Muscle layer of colon (tissue), 2 donors: ENCODE measurements around the gene ATF5.
A peak's percentile ranks its signal among the peaks of the same experiment; 100 is the strongest.

Source experiments
- H3K27ac ChIP-seq: one replicate; pipeline ENCODE4 v1.7.0; 2013; ENCODE audit warnings: low read depth, mild to moderate bottlenecking, low read length, moderate library complexity
- H3K27me3 ChIP-seq, 2 donors: one replicate each; pipeline ENCODE4 v1.7.0; 2013; ENCODE audit warnings: low read length in 2 of 2, mild to moderate bottlenecking in 2 of 2; ENCODE audit not compliant: insufficient read depth in 2 of 2, control insufficient read depth in 1 of 2
- H3K36me3 ChIP-seq: one replicate; pipeline ENCODE4 v1.7.0; 2013; ENCODE audit warnings: mild to moderate bottlenecking, low read length; ENCODE audit not compliant: insufficient read depth
- H3K4me1 ChIP-seq: one replicate; pipeline ENCODE4 v1.7.0; 2013; ENCODE audit warnings: mild to moderate bottlenecking, low read length; ENCODE audit not compliant: insufficient read depth
- H3K4me3 ChIP-seq, 2 donors: one replicate each; pipeline ENCODE4 v1.7.0; 2013; ENCODE audit warnings: low read length in 2 of 2, low read depth in 1 of 2, mild to moderate bottlenecking in 1 of 2, moderate library complexity in 1 of 2
- H3K9ac ChIP-seq: one replicate; pipeline ENCODE4 v1.7.0; 2013; ENCODE audit warnings: low read length
- H3K9me3 ChIP-seq: one replicate; pipeline ENCODE4 v1.7.0; 2013; ENCODE audit warnings: mild to moderate bottlenecking, low read length
- donor health status: abdominal sarcoma.
- donor health status: Adenocarcinoma of cecum.

The ATF5 gene, protein sequence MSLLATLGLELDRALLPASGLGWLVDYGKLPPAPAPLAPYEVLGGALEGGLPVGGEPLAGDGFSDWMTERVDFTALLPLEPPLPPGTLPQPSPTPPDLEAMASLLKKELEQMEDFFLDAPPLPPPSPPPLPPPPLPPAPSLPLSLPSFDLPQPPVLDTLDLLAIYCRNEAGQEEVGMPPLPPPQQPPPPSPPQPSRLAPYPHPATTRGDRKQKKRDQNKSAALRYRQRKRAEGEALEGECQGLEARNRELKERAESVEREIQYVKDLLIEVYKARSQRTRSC

DNA sequence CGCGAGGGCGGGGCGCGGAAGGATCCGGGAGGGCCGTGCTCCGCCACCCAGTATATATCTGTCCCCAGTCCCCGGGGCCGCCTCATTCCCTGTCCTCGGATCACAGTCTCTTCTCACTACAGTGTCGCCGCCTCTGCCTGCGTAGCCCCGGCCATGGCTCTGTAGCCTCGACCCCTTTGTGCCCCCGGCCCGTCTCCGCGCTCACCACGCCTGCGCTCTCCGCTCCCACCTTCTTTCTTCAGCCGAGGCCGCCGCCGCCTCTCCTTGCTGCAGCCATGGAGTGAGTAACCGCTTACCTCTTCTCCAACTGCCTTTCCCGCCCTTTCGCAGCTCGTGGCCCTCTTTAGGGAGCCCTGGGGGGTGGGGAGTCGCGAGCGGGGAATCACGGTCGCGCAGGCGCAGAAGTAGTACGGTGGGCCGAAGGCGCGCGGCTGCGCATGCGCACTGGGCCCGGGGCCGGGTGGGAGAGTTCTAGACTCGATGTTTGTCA lies at the start of gene ATF5, which contains the start of gene NUP62:
TSS of gene ATF5 (plus strand) at position 85 of the 490 bp plus-strand sequence. CDS start 1,646 bp downstream, outside the sequence.
TSS of gene NUP62 (minus strand) at position 384 of the 490 bp plus-strand sequence. CDS start 19,697 bp downstream, outside the sequence.
- Histone ChIP-seq H3K27me3 (no peaks in the 10 kb centered on the region), H3K36me3 (peaks cover 26% of the 10 kb centered on the region), H3K4me1 (peaks cover 14% of the 10 kb centered on the region), H3K27ac (peak within 1 kb of the TSS; percentile 98), H3K4me3 (peak within 1 kb of the TSS; percentile 73 to 95), H3K9me3 (no peaks in the 10 kb centered on the region), H3K9ac (peak within 1 kb of the TSS; percentile 46)

DNA sequence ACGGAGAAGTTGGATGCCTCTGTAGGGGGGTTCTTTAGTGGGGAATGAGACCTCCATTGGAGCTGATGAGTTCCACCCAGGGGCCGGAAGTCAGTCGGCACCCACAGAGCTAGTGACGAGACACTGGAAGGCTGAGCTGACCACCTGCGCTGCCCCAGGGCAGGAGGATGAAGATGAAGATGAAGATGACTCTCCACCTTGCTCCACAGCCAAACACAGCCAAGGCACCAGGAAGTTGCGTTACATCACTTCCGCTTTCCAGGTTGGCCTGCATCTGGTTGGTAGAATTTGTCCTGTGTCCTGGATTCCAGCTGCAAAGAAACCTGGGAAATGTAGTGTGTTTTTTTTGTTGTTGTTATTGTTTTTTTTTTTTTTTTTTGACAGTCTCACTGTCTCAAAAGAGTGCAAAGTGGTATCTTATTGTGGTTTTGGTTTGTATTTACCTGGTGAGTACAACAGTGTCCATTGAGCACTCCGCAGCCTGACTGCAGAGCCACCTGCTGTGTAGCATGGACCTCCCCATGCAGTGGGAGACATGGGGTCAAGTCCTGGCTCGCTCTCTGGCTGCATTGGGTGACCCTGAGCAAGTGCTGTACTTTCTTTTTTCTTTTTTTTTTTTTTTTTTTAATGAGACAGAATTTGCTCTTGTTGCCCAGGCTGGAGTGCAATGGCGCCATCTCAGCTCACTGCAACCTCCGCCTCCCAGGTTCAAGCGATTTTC lies 49.6 kb upstream of the ATF5 start:
- no peak overlapping the region for H3K9ac ChIP-seq
- peaks cover 59% of the 10 kb centered on the region for H3K36me3 ChIP-seq

DNA sequence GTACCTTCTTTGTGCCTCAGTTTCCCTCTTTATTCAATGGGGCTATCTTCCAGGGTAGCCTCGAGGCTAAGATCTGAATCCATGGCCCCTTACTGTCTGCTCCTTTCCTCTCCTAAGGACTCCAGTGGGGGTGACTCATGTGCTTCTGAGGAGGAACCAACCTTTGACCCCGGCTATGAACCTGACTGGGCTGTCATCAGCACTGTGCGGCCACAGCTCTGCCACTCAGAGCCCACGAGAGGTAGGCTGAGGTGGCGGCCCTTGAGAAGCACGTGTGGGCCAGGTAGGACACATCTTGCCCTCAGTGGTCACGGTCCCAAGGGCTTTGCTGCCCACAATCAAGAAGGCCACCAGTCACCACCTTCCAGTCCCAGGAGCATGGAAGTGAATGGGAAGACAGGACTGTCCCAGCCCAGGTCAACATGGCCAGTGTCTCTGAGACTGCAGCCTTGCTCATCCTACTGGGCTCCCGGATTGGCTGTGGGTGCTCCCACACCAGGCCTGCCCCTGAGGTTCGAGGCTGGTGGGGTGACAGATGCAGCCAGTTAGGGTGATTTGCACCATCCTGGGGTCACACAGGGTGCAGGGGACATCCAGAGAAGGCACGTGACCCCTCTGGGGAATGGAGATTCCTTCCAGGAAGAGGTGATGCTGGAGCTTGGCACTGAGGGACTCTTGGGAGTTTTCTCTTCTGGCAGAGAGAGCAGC lies 48.7 kb upstream of the ATF5 start:
- H3K27me3 ChIP-seq: no peaks in the 10 kb centered on the region
- peaks cover 64% of the 10 kb centered on the region for H3K36me3 ChIP-seq
- H3K4me1 ChIP-seq: peaks cover 17% of the 10 kb centered on the region
- H3K9ac ChIP-seq: no peak overlapping the region
- no peak overlapping the region for H3K4me3 ChIP-seq
- no peaks in the 10 kb centered on the region for H3K9me3 ChIP-seq
- no peak overlapping the region for H3K27ac ChIP-seq

More for the DNA sequence above, 49.6 kb upstream of the ATF5 start:
- Histone ChIP-seq H3K4me3 (no peak overlapping the region), H3K9me3 (no peaks in the 10 kb centered on the region), H3K27me3 (no peaks in the 10 kb centered on the region), H3K4me1 (peaks cover 19% of the 10 kb centered on the region), H3K27ac (no peak overlapping the region)

DNA sequence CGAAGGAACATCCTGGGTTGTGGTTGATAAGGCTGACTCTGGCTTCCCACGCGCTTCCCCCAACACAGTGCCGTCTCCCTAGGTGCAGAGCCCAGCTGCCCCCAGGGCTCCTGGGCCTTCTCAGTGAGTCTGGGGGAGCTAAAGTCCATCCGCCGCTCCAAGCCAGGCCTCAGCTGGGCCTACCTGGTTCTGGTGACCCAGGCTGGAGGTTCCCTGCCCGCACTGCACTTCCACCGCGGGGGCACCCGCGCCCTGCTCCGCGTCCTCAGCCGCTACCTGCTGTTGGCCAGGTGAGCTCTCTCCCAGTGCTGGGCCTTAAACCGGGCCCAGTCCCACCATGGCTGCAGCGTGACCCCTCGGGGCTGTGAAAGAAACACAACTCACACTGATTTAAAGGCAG lies 47.8 kb upstream of the ATF5 start:
- H3K9me3 ChIP-seq: no peaks in the 10 kb centered on the region
- no peak overlapping the region for H3K4me3 ChIP-seq
- peaks cover 13% of the 10 kb centered on the region for H3K4me1 ChIP-seq
- H3K36me3 ChIP-seq: peaks cover 64% of the 10 kb centered on the region
- H3K27me3 ChIP-seq: no peaks in the 10 kb centered on the region
- no peak overlapping the region for H3K27ac ChIP-seq
- no peak overlapping the region for H3K9ac ChIP-seq

DNA sequence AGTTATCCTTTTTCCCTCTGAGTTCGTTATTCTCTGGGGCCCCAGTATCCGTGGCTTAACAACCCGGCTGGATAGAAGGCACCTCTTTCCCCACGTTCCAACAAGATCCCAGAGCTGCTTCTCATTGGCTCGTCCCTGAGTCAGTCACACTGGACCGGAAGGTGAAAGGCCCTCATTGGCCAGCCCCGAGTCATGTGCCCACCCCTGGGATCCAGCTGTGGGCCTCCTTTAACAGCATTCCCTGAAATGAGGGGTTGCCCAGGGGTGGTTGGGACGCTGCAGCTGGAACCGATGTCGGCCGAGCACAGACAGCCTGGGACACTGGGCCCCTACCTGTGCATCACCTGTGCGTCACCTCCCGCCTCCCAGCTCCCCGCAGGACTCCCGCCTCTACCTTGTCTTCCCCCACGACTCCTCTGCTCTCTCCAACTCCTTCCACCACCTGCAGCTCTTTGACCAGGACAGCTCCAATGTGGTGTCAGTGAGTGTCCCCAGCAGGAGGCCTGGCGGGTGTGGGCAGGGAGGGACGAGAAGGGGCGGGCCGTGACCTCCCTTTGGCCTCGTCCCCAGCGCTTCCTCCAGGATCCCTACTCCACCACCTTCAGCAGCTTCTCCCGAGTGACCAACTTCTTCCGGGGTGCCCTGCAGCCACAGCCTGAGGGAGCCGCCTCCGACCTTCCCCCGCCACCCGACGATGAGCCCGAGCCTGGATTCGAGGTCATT lies 47.2 kb upstream of the ATF5 start:
- H3K27ac ChIP-seq: no peak overlapping the region
- H3K4me3 ChIP-seq: no peak overlapping the region
- H3K9ac ChIP-seq: no peak overlapping the region
- H3K4me1 ChIP-seq: peaks cover 13% of the 10 kb centered on the region
- no peaks in the 10 kb centered on the region for H3K27me3 ChIP-seq
- peaks cover 64% of the 10 kb centered on the region for H3K36me3 ChIP-seq
- H3K9me3 ChIP-seq: no peaks in the 10 kb centered on the region

DNA sequence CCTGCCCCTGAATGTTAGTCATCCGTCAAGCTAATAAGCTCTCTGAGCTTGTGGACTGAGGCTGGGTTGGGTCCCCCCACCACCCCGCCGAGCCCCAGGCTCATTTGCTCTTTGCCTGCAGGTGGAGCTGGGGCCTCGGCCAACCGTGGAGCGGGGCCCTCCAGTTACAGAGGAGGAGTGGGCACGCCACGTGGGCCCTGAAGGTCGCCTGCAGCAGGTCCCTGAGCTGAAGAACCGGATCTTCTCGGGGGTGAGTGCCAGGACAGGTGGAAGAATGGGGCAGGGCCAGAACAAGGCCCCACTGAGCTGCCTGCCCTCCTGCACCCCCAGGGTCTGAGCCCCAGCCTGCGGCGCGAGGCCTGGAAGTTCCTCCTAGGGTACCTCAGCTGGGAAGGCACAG lies 46.4 kb upstream of the ATF5 start:
- H3K9ac ChIP-seq: no peak overlapping the region
- peaks cover 64% of the 10 kb centered on the region for H3K36me3 ChIP-seq
- H3K27ac ChIP-seq: no peak overlapping the region
- no peak overlapping the region for H3K4me3 ChIP-seq
- no peaks in the 10 kb centered on the region for H3K9me3 ChIP-seq
- H3K4me1 ChIP-seq: peaks cover 13% of the 10 kb centered on the region
- no peaks in the 10 kb centered on the region for H3K27me3 ChIP-seq

DNA sequence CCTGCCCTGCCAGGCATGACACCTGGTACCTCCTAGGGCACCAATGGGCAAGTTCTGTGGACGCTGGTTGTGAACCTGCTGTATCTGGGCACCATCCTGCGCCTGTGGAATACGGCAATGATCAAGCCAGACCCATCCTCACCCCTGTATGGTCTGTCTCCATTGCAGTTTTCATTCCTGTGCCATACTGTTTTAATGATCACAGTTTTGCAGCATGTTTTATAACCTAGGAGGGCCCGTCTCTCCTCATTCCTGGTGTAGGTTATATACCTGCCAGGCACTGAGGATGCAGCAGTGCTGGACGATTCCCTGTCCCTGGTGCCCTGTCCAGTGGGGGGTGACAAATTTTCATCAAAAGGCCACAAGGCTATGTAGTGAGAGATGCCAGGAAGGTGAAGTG lies 45.9 kb upstream of the ATF5 start:
- H3K4me1 ChIP-seq: peaks cover 13% of the 10 kb centered on the region
- H3K27ac ChIP-seq: no peak overlapping the region
- peaks cover 64% of the 10 kb centered on the region for H3K36me3 ChIP-seq
- no peak overlapping the region for H3K4me3 ChIP-seq
- no peaks in the 10 kb centered on the region for H3K9me3 ChIP-seq
- H3K27me3 ChIP-seq: no peaks in the 10 kb centered on the region
- no peak overlapping the region for H3K9ac ChIP-seq

DNA sequence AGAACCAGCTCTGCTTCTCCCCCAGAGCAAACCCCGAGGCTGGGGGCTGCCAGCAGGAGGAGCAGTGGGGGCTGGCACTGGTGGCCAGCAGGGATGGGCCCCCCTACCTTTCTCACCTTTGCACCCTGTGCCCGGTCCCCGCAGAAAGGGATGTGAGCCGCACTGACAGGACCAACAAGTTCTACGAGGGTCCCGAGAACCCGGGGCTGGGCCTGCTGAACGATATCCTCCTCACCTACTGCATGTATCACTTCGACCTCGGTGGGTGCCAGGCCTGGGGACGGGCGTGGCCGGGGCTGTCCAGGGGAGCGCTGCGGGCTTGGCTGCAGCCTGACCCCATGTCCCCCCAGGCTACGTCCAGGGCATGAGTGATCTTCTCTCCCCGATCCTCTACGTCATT lies 44.9 kb upstream of the ATF5 start:
- Histone ChIP-seq H3K27me3 (no peaks in the 10 kb centered on the region), H3K9ac (no peak overlapping the region), H3K4me1 (peaks cover 4% of the 10 kb centered on the region), H3K36me3 (peaks cover 57% of the 10 kb centered on the region), H3K4me3 (no peak overlapping the region), H3K27ac (no peak overlapping the region), H3K9me3 (no peaks in the 10 kb centered on the region)

DNA sequence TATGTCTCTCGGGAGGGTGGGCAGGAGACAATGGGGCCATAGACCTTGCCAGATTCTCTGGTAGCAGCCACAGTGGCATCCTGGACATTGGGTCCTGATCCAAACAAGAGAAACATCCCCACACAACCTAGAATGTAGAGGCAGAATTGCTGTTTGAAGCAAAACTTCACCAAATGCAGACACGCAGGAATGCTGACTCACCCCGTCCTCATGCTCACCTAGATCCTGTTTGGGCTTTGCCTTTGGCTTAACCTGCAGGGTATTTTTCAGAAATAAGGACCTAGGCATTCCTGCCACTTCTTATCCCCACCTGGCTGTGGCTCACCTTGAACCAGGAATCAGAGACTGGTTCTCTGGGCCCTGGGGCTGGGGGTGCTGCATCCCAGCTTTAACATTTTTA lies 44.2 kb upstream of the ATF5 start:
- H3K27ac ChIP-seq: no peak overlapping the region
- H3K4me1 ChIP-seq: no peaks in the 10 kb centered on the region
- H3K4me3 ChIP-seq: no peak overlapping the region
- peaks cover 51% of the 10 kb centered on the region for H3K36me3 ChIP-seq
- no peaks in the 10 kb centered on the region for H3K9me3 ChIP-seq
- no peak overlapping the region for H3K9ac ChIP-seq
- peaks cover 0 to 4% of the 10 kb centered on the region in 2 donors for H3K27me3 ChIP-seq

DNA sequence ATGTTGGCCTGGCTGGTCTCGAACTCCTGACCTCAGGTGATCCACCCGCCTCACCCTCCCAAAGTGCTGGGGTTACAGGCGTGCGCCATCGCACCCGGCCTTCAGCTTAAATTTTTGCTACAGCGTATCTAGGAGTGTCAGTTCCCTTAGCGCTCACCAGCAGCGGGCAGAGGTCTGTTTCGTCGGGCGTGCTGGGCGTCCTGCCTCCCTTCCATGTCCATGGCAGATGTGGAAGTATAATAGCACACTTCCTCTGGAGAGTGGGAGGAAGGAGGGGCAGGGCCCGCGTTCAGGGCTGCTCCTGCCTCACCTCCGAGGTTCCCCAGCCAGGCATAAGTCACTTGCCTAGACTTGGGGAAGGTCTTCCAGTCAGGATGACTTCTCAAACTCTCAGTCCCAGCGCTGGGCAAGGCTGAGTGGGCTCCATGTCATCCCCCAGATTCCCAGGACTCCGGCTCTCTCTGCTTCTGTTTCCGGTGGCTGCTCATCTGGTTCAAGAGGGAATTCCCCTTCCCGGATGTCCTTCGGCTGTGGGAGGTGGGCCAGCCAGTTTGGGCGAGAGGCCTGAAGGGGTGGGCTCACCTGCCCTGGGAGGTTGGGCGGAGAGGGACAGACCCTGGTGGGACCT lies 41.9 kb upstream of the ATF5 start:
- peaks cover 0 to 19% of the 10 kb centered on the region in 2 donors for H3K27me3 ChIP-seq
- H3K27ac ChIP-seq: no peak overlapping the region
- H3K36me3 ChIP-seq: peaks cover 28% of the 10 kb centered on the region
- no peaks in the 10 kb centered on the region for H3K4me1 ChIP-seq
- no peak overlapping the region for H3K9ac ChIP-seq
- no peaks in the 10 kb centered on the region for H3K9me3 ChIP-seq
- H3K4me3 ChIP-seq: no peak overlapping the region
